Esophagus muscularis mucosa (tissue), 4 donors: ENCODE measurements around the gene SAFB2.
A peak's percentile ranks its signal among the peaks of the same experiment; 100 is the strongest.

Experiments used
- CTCF ChIP-seq, 3 experiments: fragments of 200-600 bp in 2 of 3; fragments of 450-650 bp in 1 of 3; sonication (generic) in 2 of 3; IDR thresholded peaks; one replicate each; pipeline ENCODE4 v1.5.1; 2017 to 2019; ENCODE audit warnings: antibody characterized with exemption in 3 of 3, mild to moderate bottlenecking in 2 of 3, moderate library complexity in 1 of 3
- EP300 ChIP-seq: sonication (generic); formaldehyde crosslinking; IDR thresholded peaks from one replicate; pipeline ENCODE4 v1.6.1; 2017; ENCODE audit warnings: antibody characterized with exemption
- POLR2A ChIP-seq: fragments of 450-650 bp; IDR thresholded peaks from one replicate; pipeline ENCODE4 v1.6.1; 2017; ENCODE audit warnings: antibody characterized with exemption, moderate library complexity, mild to moderate bottlenecking, low read depth
- POLR2AphosphoS5 ChIP-seq, 2 donors: sonication (generic); formaldehyde crosslinking; IDR thresholded peaks; one replicate each; pipeline ENCODE4 v1.6.1; 2017; ENCODE audit warnings: antibody characterized with exemption in 2 of 2

GRCh38 chr19:5578097-5578846 is 44.3 kb downstream of the SAFB2 start:
- TF ChIP-seq CTCF (IDR thresholded peaks at IDR 0.05) = peak; percentile 85 to 99 (median 98)
- no peak for TF ChIP-seq POLR2AphosphoS5 (IDR thresholded peaks at IDR 0.05)
- no peak for TF ChIP-seq EP300
- TF ChIP-seq POLR2A = no peak
